ENCODE results near the gene PGAM2.

- TF ChIP-seq CTCF (conservative IDR thresholded peaks at IDR 0.05) (no peak), EZH2 (IDR thresholded peaks at IDR 0.05; ENCODE audit: low read depth) (no peak)
These were observed 47.0 kb upstream of the PGAM2 start for GRCh38 chr7:44112231-44112996.
